ENCODE measurements around the gene FAM78A.

- no peak for TF ChIP-seq CTCF (IDR thresholded peaks at IDR 0.05)
- TF ChIP-seq EP300 (IDR thresholded peaks at IDR 0.05), result no peak
- TF ChIP-seq POLR2A (IDR thresholded peaks at IDR 0.05), result no peak
- no peak for TF ChIP-seq POLR2AphosphoS5 (IDR thresholded peaks at IDR 0.05)
These were observed 32.7 kb upstream of the FAM78A start for GRCh38 chr9:131308906-131309529.

All from sigmoid colon (tissue), 4 donors.